ENCODE results near the gene ARHGEF16.
A peak's percentile ranks its signal among the peaks of the same experiment; 100 is the strongest.

ARHGEF16 gene

GRCh38 chr1:3515774-3516480, 61.5 kb downstream of the ARHGEF16 start:
- TF ChIP-seq CTCF (IDR thresholded peaks at IDR 0.05; ENCODE audit: low read depth, low read length, missing control alignments), result no peak
- H3K4me3 ChIP-seq (replicated peaks; ENCODE audit: low read depth, low read length), result no peak overlapping the region
- no peak for DNase-seq (ENCODE audit: extremely low read depth, low read depth)

- H3K4me3 ChIP-seq (replicated peaks; ENCODE audit: low read depth, low read length), result no peak overlapping the region
- DNase-seq (ENCODE audit: extremely low read depth, low read depth), result no peak
- TF ChIP-seq CTCF (IDR thresholded peaks at IDR 0.05; ENCODE audit: low read depth, low read length, missing control alignments), result no peak
Observed at GRCh38 chr1:3516481-3516869, 62.0 kb downstream of the ARHGEF16 start.

GRCh38 chr1:3516911-3517675, 62.6 kb downstream of the ARHGEF16 start:
- no peak for DNase-seq (ENCODE audit: extremely low read depth, low read depth)
- H3K4me3 ChIP-seq (replicated peaks; ENCODE audit: low read depth, low read length), result no peak overlapping the region
- TF ChIP-seq CTCF (IDR thresholded peaks at IDR 0.05; ENCODE audit: low read depth, low read length, missing control alignments), result no peak

- TF ChIP-seq CTCF (IDR thresholded peaks at IDR 0.05; ENCODE audit: low read depth, low read length, missing control alignments), result peak; percentile 57
- no peak for DNase-seq (ENCODE audit: extremely low read depth, low read depth)
- no peak overlapping the region for H3K4me3 ChIP-seq (replicated peaks; ENCODE audit: low read depth, low read length)
Observed at GRCh38 chr1:3518256-3518655, 63.8 kb downstream of the ARHGEF16 start.

- DNase-seq (ENCODE audit: extremely low read depth, low read depth), result no peak
- H3K4me3 ChIP-seq (replicated peaks; ENCODE audit: low read depth, low read length), result no peak overlapping the region
- TF ChIP-seq CTCF (IDR thresholded peaks at IDR 0.05; ENCODE audit: low read depth, low read length, missing control alignments), result no peak
Observed at GRCh38 chr1:3518756-3519155, 64.3 kb downstream of the ARHGEF16 start.

GRCh38 chr1:3519301-3519885, 64.9 kb downstream of the ARHGEF16 start:
- no peak for TF ChIP-seq CTCF (IDR thresholded peaks at IDR 0.05; ENCODE audit: low read depth, low read length, missing control alignments)
- no peak overlapping the region for H3K4me3 ChIP-seq (replicated peaks; ENCODE audit: low read depth, low read length)
- no peak for DNase-seq (ENCODE audit: extremely low read depth, low read depth)
